Nephron (organoid): ENCODE data around the gene SCAPER.

ENCODE experiments used
- H3K27ac Mint-ChIP-seq, 3 experiments: 2 replicates each; pipeline ENCODE4 v1.8.0; 2020; ENCODE audit warnings: mixed read lengths in 3 of 3, mild to moderate bottlenecking in 2 of 3, moderate library complexity in 1 of 3
- H3K27me3 Mint-ChIP-seq: 2 replicates; pipeline ENCODE4 v1.8.0; 2021; ENCODE audit warnings: low read depth, mild to moderate bottlenecking, moderate library complexity, mixed read lengths
- H3K36me3 Mint-ChIP-seq: 2 replicates; pipeline ENCODE4 v1.8.0; 2020; ENCODE audit warnings: low read depth, mixed read lengths
- H3K4me1 Mint-ChIP-seq: 2 replicates; pipeline ENCODE4 v1.8.0; 2020; ENCODE audit warnings: mixed read lengths
- H3K4me3 Mint-ChIP-seq, 3 experiments: 2 replicates each; pipeline ENCODE4 v1.8.0; 2020; ENCODE audit warnings: mild to moderate bottlenecking in 3 of 3, mixed read lengths in 3 of 3, moderate library complexity in 2 of 3
- H3K9me3 Mint-ChIP-seq: 2 replicates; pipeline ENCODE4 v1.8.0; 2020; ENCODE audit warnings: mixed read lengths
- CTCF ChIP-seq, 3 experiments: fragments of 200-600 bp; sonication (generic); IDR thresholded peaks; one replicate each; pipeline ENCODE4 v1.5.0; 2021; ENCODE audit warnings: antibody characterized with exemption in 3 of 3; ENCODE audit not compliant: unreplicated experiment in 3 of 3

The SCAPER gene

GRCh38 chr15:76815421-76815820 lies 89.7 kb downstream of the SCAPER start:
- no peak for TF ChIP-seq CTCF (IDR thresholded peaks at IDR 0.05; ENCODE audit: unreplicated experiment in 3 of 3)

GRCh38 chr15:76812381-76812780 lies 92.8 kb downstream of the SCAPER start:
- H3K27me3 Mint-ChIP-seq, result no peaks in the 10 kb centered on the region
- no peak overlapping the region for H3K4me3 Mint-ChIP-seq
- peaks cover 35% of the 10 kb centered on the region for H3K9me3 Mint-ChIP-seq
- no peak for TF ChIP-seq CTCF (IDR thresholded peaks at IDR 0.05; ENCODE audit: unreplicated experiment in 3 of 3)
- H3K4me1 Mint-ChIP-seq, result no peaks in the 10 kb centered on the region
- H3K27ac Mint-ChIP-seq, result no peak overlapping the region
- peaks cover 23% of the 10 kb centered on the region for H3K36me3 Mint-ChIP-seq

More at GRCh38 chr15:76815421-76815820, 89.7 kb downstream of the SCAPER start:
- H3K27me3 Mint-ChIP-seq, result no peaks in the 10 kb centered on the region
- H3K4me3 Mint-ChIP-seq, result no peak overlapping the region
- H3K4me1 Mint-ChIP-seq, result no peaks in the 10 kb centered on the region
- peaks cover 41% of the 10 kb centered on the region for H3K9me3 Mint-ChIP-seq
- peaks cover 35% of the 10 kb centered on the region for H3K36me3 Mint-ChIP-seq
- H3K27ac Mint-ChIP-seq, result no peak overlapping the region

GRCh38 chr15:76809412-76810103 lies 95.6 kb downstream of the SCAPER start:
- Mint-ChIP-seq H3K27ac (no peak overlapping the region), H3K4me3 (no peak overlapping the region), H3K36me3 (peaks cover 11% of the 10 kb centered on the region), H3K4me1 (no peaks in the 10 kb centered on the region), H3K9me3 (peaks cover 23% of the 10 kb centered on the region), H3K27me3 (no peaks in the 10 kb centered on the region)
- no peak for TF ChIP-seq CTCF (IDR thresholded peaks at IDR 0.05; ENCODE audit: unreplicated experiment in 3 of 3)

GRCh38 chr15:76803049-76803571 lies 102.0 kb downstream of the SCAPER start:
- Mint-ChIP-seq H3K4me1 (peaks cover 12% of the 10 kb centered on the region), H3K27me3 (no peaks in the 10 kb centered on the region), H3K27ac (no peak overlapping the region), H3K36me3 (peaks cover 28% of the 10 kb centered on the region), H3K4me3 (no peak overlapping the region), H3K9me3 (no peaks in the 10 kb centered on the region)
- no peak for TF ChIP-seq CTCF (IDR thresholded peaks at IDR 0.05; ENCODE audit: unreplicated experiment in 3 of 3)

- Mint-ChIP-seq H3K27ac (no peak overlapping the region), H3K4me3 (no peak overlapping the region), H3K9me3 (no peaks in the 10 kb centered on the region), H3K36me3 (peaks cover 33% of the 10 kb centered on the region), H3K4me1 (peaks cover 12% of the 10 kb centered on the region), H3K27me3 (no peaks in the 10 kb centered on the region)
- no peak for TF ChIP-seq CTCF (IDR thresholded peaks at IDR 0.05; ENCODE audit: unreplicated experiment in 3 of 3)
Observed at GRCh38 chr15:76802411-76802810, 102.7 kb downstream of the SCAPER start.

- Mint-ChIP-seq H3K36me3 (peaks cover 34% of the 10 kb centered on the region), H3K27ac (no peak overlapping the region), H3K9me3 (no peaks in the 10 kb centered on the region)
Observed at GRCh38 chr15:76799760-76800159, 105.4 kb downstream of the SCAPER start.

More at GRCh38 chr15:76799760-76800159, 105.4 kb downstream of the SCAPER start:
- Mint-ChIP-seq H3K4me1 (peaks cover 12% of the 10 kb centered on the region), H3K4me3 (no peak overlapping the region), H3K27me3 (no peaks in the 10 kb centered on the region)
- TF ChIP-seq CTCF (IDR thresholded peaks at IDR 0.05; ENCODE audit: unreplicated experiment in 3 of 3), result no peak
